Stimulated activated CD4-positive, alpha-beta T cell treated with anti-CD3 and anti-CD28 coated beads, Interleukin-15, amount 100 ng/mL, for 1 hour (primary cell): ENCODE measurements around the gene COX10.
"Not testable (repeated sequence)": the region's sequence is repeated elsewhere in the genome, so short reads cannot be mapped to it uniquely, and the experiment has no call there.

Experiments used
- DNase-seq, 2 donors: peaks; one replicate each; pipeline ENCODE4 v3.0.0-alpha.2; 2020; ENCODE audit warnings: low read depth in 1 of 2, low spot score in 1 of 2

The COX10 gene

DNA sequence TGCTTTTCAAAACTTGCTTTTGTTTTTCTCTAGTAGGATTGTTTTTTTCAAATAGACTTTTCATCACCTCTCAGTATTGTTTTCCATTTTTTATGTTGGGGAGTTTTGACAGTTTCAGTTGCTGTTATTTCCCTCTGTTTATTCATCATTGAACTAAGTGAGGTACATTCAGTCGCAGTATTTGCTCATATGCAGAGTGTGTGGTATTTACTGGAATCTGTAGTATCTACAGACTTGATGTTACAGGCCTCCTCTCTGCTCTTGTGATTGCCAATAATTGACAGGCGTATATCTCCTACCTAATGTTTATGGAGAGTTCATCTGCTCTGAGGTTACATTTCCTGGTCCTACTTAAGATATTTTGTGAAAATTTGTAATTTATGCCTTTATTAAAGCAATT is 49.6 kb downstream of the COX10 start:
- DNase-seq: no peak

DNA sequence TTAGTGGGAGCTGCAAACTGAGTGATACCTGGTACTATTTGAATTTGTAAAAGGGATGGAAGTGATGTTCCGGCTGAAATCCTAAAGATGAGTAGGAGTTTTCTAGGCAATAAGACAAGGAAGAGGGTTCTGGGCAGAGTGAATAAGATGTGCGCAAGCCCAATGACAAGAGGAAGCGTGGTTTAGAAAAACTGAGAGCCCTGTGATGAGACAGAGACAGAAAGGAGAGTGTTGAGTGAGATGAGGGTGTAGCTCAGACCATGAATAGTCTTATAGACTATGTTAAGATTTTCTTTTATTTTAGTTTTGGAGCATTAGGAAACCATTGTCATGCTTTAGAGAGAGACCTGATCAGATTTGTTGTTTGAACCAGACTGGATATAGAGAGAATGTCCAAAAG is 50.2 kb downstream of the COX10 start:
- DNase-seq: no peak

DNA sequence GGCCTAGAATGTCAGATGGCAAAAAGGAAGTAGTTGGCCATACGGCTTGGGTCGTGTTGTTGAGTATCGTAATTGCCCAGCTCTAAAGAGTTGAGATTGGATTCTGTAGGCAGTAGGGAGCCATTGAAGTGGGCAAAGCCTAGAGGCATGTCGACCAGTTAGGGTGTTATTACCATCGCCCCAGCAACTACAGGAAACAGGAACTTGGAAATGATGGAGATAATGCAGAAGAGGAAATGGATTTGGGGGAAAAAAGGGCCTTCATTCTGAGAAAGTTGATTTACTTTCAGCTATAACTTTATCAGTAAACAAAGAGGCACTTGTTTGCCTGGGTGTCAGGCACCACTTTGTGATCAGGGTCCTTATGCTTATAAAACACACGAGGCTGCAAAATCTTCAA is 52.6 kb downstream of the COX10 start:
- DNase-seq: no peak

DNA sequence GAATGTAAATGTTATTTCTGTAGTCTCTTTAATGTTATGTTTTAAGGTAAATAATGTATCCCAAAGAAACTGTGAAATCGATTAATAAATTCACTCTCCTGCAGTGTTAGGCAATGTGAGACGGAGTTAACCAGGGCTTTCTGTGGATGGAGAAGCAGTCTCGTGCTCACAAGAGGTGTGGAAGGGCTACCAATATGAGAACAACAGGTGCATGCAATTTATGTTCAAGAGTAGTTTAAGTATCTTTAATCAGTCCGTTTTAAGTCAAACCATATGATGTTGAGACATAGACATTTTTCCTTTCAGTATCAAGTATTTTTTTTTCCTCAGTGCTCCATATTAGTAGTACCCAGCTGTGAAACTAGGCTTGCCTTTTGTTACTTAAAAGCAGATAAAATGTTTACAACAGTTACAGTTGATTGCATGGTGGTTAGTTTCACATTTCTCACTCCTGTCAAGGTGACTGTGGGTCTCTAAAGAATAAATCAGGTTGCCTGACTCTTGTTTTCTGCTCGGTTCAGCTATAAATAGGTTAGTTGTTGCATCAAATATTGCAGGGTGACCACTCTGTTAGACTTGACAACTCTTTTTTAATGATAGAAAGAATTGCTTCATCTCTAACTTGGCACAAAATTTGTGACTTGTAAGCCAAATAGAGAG is 54.4 kb downstream of the COX10 start:
- DNase-seq: no peak

DNA sequence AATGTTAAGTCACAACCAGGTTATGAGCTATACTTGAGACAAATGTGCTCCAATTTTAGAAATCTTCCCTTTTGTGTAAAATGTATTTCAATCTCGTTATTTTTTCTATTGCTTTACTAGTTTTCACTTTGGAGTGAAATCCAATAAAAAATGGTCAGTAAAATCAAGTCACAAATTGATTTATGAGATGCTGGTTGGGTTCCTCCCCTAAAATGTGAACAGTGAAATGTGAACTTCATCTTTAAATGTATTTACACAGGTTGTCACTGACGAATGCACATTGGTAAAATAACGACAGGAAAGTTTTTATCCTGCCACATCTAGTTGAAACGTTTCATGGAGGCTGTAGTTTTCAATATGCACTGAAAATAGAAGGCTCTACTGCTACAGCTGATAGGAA is 55.5 kb downstream of the COX10 start:
- DNase-seq: no peak

DNA sequence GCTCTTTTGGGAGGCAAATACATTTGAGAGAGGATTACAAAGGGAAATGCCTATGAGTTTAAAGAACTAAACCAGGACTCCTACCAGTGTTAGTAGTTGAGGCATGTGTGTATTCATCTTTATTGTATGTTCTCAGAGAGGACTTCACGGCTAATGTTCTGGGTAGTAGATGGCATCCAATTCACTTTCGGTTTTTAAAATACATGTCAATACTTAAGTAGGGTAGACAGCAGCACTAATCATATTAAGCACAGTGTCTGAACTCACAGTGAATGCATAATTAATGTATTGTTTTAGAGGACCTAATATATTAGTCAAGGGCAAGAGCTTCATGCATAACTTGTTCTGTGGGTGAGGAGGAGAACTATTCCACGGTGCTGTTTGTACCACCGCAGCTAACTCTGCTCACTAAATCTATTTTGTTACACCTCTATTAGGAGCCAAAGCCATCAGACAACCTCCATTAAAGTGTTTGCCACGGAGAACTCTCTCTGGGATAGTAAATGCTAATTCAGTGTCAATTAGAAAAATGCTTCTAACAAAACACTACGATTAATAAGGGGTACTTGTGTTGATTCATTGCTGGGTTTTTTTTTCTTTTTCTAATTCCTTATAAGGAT is 56.3 kb downstream of the COX10 start:
- DNase-seq: no peak

DNA sequence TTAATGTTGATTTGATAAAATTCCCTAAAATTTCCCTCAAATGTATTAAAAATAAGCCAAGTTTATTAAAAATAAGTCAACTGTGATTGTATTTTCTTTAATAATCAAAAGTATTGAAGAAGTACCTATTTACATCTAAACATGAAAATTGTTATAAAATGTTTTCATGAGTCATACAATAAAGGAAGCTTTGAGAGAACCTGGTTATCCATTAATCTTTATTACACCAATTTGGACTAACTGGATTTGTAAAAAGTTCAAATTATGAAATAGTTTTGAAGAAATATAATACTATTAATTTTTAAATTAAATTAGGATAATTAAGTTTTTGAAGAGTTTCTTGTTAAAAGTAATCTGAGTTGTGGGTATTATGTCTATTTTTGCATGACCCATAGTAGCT is 63.8 kb downstream of the COX10 start:
- DNase-seq: no peak

DNA sequence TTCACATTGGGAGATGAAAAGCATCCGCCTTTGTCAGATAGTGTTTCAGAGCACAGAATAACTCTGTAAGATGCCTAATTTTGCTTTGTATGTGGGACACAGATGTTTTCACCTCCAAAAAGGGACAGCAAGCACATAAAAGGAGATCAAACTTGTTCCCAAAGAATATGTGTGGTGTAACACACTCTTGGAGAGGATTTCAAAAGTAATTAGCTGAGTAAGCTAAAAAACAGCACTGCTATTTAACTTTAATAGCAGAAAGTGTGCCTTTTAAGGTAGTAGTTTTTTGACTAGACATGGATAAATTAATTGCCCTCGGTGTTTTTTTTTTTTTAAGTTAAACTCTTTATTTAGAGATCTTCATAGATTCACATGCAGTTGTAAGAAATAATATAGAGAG is 65.2 kb downstream of the COX10 start:
- DNase-seq: no peak

DNA sequence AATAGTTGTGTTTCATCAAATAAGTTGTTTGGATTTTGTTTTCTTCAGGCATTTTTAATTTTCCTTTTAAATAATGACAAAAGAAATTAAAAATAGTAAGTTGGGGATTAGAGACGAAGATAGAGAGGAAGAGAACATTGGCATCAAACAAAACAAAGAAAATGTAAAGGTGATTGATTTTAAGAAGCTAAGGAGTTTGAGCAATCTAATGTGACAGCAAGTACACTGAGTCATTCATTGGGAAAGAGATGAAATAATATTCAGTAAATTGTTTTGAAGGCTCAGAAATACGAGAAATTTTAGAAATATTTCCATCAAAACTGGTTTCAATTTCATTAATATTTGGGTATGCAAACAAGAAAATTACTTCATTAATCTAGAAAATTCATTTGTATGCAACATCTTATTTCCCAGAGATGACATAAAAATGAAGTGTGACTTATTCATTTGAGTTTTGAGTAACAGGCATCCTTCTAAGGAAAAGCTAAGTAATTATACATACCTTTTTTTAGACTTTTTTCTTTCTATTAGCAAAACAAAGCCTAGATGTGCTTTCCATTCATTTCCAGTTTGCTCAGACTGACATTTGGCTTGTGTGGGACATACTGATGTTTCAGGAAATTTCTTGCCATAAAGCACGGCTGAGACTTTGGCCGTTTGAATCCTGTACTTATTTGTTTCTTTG is 66.7 kb downstream of the COX10 start:
- DNase-seq: no peak

DNA sequence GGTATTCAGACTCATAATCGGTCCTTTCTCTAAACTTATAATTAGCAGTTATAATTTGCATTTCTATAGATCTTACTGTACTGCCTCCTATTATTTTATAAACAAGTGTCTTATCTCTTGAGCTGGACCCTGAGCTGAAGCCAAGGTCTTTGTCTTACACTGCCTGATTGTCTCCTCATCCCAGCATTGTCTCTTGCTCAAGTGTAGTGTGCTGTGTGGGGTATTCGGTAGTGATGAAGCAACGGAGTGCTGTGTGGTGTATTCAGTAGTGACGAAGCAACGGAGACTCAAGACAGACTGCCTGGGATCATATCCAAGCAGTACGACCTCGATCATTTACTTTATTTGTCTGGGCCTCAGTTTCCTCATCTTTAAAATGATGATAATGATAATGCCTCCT is 69.3 kb downstream of the COX10 start:
- no peak for DNase-seq

DNA sequence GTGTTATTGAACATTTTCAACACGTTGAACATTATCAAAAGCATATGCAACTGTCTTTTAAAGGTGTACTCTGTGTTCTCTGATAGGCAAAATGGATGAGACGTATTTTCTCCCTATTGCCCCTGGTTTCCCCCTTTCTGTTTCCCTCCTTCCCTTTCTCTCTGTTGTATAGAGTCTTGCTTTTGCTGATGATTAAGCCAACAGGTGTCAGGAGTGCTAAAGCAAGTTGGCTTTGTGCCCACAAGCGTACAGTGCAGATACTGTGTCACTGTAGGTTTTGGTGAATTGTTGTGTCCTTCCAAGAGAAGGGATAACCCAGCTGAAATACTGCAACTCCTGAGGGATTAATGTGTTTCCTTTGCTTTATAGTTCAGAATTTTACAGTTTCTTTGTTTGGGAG is 74.4 kb downstream of the COX10 start:
- DNase-seq: no peak

DNA sequence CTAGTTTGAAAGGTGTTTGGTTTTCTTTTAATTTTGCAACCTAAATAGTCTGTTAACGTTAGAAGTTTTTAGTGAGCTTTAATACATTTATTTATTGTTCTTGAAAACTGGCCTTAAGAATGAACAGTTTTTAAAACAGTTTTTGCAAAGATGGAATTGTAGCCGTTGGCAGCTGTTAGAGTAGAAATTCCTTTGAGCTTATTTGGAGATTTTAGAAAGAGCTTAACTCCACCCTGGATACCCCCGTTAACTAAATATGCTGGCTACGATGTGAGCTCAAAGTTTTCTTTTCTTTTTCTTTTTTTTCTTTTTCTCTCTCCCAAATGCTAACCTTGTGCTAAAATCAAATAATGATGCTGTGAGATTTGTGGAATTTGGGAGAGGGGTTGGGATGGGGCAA is 75.2 kb downstream of the COX10 start:
- no peak for DNase-seq

DNA sequence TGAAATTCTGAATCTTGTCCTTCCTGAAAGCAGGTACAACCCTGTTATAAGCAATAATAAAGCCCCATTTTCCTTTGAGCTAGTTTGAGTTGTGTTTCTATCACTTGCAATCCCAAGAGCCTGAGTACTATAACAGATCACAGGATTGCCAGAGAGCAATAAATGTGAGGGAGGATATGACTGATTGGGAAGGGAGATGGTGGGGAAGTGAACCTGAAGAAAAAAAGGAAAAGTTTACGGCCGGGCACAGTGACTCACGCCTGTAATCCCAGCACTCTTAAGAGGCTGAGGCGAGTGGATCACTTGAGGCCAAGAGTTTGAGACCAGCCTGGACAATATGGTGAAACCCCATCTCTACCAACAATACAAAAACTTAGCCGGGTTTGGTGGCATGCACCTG is 80.4 kb downstream of the COX10 start:
- DNase-seq: no peak

DNA sequence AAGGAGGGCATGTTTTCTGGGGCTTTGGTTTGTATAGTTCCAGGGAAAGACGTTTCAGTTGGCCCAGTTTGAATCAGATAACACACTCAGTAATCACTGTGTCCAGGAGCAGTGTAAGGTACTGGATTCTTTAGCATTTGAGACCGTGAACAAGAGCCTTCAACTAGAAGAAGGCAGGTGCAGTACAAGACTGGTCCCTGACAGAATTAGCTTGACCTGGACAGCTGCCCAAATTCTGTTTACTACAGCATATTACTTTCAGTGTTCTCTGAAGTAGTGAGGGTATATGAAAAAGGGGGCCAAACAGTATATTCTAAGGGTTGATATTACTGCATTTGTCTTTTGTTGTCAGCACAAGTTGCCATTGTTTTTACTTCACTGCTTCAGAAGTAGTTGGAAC is 81.3 kb downstream of the COX10 start:
- DNase-seq: no peak

DNA sequence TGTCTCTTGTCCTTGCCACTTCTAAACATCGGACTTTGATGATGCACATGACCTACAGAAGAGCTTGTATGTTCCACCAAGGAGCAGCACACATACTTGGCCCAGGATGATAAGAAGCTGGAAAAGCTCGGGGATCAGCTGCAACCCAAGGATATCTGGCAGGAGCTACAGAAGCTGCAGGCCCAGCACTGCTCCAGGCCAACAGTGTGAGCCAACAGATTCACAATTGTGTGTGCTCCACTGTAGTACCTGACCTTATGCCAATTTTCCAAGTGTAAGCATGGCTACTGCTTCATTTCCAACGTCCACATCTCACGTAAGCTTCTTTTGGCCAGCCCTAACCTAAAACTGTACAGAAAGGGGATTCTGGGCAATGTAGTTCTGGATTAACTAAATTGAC is 83.4 kb downstream of the COX10 start:
- no peak for DNase-seq

DNA sequence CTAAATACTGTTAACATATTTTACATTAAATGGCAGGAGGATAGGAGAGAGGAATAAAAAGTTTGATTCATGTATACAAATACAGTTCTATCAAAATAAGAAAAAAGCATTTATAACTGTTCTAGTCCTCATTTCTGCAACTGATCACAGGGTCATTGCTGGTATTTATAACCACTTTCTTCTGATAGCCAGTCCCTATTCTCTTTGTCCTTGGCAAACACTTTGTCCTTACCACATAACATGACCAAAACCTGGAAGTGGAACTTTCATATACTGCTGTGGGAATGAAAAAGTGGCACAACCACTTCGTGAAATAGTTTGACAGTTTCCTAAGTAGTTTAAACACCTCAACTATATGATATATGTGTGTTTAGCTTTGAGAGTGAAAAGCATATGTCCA is 84.1 kb downstream of the COX10 start:
- DNase-seq: no peak

DNA sequence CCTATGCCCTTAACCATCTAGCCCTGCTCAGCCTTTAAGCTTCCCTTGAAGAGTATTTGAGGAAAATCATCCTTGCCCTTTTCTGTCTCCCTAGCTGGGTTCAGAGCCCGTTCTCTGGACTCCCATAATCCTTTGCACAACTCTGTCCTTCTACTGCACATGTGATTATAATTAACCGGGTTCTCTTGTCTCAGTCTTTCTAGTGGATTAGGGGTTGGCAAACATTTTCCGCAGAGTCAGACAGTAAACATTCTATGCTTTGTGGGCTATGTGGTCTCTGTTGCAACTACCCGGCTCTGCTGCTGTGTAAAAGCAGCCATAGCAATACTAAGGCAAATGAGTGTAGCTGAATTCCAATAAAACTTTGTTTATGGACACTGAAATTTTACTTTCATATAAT is 87.4 kb downstream of the COX10 start:
- DNase-seq: no peak

DNA sequence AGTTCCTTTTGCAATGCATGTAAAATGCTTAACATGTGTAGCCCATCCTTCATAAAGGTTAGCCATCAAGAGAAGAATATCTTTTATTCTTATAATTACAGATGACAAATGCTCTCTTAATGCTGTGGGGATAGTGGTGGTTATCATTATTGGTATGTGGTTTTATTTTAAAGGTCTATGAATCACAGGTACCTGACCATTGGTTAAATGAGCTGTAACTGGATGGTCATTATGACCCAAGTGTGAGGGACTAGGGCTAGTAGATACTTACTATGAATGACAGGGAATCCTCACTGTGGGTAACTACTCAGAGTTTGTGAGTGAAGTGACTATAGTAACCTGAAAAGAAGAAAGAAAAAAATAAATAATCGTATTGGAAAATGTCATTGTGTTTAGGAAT is 88.5 kb downstream of the COX10 start:
- no peak for DNase-seq

DNA sequence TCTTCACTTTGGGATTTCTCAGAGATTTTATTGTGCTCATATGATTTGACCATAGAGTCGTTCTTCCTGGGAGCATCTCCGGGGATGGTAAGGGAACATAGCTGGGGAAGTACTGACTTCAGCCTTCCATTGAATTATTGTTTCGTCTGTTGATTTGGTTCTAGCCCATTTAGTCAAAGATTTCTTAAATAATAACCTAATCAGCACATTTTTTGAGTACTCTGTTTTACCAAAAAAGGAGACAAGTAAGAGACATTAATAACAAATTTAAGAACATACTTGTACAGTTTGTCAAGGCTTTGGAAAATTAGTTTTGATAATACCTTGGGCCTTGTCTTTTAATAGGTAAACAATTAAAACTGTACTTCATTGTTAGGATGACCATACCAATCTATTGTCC is 89.4 kb downstream of the COX10 start:
- DNase-seq: no peak

DNA sequence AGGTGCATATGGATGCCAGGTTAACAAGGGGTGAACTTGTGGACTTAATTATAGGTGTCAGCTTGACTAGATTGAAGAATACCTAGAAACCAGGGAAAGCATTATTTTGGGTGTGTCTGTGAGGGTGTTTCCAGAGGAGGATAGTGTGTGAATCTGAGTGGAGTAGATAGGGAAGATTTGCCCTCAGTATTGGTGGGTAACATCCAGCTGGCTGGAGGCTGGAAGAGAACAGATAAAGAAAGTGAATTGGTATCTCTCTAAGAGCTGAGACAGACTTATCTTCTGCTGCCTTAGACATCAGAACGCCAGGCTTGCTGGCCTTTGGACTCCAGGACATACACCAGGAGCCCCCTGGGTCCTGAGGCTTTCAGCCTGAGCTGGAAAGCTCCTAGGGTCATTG is 92.1 kb downstream of the COX10 start:
- DNase-seq: no peak

DNA sequence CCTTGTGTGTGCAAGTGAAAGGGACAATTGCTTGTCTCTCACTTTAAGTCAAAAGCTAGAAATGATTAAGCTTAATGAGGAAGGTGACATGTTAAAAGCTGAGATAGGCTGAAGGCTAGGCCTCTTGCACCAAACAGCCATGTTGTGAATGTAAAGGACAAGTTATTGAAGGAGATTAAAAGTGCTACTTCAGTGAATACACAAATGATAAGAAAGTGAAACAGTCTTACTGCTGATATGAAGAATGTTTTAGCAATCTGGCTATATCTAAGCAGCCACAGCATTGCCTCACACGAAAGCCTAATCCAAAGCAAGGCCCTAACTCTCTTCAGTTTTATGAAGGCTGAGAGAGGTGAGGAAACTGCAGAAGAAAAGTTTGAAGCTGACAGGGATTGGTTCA is 96.3 kb downstream of the COX10 start:
- no peak for DNase-seq

DNA sequence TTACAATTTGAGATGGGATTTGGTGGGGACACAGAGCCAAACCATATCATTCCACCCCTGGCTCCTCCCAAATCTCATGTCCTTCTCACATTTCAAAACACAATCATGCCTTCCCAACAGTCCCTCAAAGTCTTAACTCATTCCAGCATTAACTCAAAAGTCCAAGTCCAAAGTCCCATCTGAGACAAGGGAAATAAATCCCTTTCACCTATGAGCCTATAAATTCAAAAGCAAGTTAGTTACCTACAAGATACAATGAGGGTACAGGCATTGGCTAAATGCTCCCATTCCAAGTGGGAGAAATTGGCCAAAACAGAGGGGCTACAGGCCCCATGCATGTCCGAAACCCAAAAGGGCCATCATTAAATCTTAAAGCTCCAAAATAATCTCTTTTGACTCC is 98.5 kb downstream of the COX10 start:
- not testable (repeated sequence) for DNase-seq

DNA sequence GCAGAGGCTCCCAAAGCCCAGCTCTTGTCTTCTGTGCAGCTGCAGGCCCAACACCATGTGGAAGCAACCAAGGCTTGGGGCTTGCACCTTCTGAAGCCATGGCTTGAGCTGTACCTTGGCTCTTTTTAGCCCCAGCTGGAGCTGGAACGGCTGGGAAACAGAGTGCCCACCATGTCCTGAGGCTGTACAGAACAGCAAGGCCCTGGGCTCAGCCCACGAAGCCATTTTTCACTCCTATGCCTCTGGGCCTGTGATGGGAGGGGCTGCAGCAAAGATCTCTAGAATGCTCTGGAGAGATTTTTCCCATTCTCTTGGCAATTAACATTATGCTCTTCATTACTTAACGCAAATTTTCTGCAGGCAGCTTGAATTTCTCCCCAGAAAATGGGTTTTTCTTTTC is 99.3 kb downstream of the COX10 start:
- DNase-seq: no peak
